ENCODE data around the gene NECTIN4.
"Not testable (repeated sequence)": the region's sequence is repeated elsewhere in the genome, so short reads cannot be mapped to it uniquely, and the experiment has no call there.

- TF ChIP-seq CTCF (IDR thresholded peaks at IDR 0.05); POLR2AphosphoS5 (IDR thresholded peaks at IDR 0.05; ENCODE audit: insufficient read depth in 1 of 2, low read depth in 1 of 2): not testable (repeated sequence)
Observed at GRCh38 chr1:161026954-161027353, 62.4 kb downstream of the NECTIN4 start.

Measured in vagina (tissue), 2 donors.